Activated CD8-positive, alpha-beta memory T cell treated with anti-CD3 and anti-CD28 coated beads, Interleukin-2, amount 50 U/mL, for 48 hours (primary cell): ENCODE measurements around the gene SLC2A1.

Experiments used
- DNase-seq: peaks from one replicate; pipeline ENCODE4 v3.0.0-alpha.2; 2020

SLC2A1 gene

GRCh38 chr1:42888013-42888633 lies 70.5 kb downstream of the SLC2A1 start:
- DNase-seq, result no peak

DNA sequence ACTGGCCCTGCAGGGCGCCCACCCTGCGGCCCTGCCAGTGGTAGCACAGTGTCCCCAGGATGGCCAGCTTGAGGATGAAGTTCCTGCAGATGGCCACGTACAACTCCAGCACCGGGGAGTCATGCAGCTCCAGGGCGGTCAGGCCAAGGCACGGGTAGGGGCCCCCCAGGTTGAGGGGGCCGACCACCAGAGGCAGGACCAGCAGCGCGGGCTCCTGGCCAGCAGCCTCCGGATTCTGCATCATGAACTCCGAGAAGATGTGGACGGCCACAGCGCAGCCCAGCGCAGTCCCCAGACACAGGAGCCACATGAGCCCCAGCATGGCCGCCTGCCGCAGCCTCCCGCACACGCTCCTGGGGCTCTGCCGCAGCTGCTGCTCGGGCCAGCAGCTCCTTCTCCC lies 71.3 kb downstream of the SLC2A1 start:
- no peak for DNase-seq

DNA sequence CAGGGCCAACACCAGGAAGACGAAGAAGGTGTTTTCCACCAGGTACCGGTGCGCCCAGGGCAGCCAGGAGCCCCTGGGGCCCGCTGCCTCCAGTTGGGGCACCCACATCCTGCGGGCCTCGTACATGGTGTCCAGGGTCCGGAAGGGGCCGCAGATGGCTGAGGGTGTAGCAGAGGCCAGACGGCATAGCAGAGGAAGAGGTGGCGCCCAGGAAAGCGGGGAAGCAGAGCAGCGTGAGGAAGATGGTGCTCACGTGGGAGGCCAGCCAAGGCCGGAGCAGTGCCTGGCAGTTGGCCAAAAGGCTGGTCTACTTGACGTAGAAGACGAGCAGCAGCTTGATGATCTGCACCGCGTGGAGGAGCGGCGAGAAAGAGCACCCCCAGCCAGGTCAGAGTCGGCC lies 71.9 kb downstream of the SLC2A1 start:
- no peak for DNase-seq

DNA sequence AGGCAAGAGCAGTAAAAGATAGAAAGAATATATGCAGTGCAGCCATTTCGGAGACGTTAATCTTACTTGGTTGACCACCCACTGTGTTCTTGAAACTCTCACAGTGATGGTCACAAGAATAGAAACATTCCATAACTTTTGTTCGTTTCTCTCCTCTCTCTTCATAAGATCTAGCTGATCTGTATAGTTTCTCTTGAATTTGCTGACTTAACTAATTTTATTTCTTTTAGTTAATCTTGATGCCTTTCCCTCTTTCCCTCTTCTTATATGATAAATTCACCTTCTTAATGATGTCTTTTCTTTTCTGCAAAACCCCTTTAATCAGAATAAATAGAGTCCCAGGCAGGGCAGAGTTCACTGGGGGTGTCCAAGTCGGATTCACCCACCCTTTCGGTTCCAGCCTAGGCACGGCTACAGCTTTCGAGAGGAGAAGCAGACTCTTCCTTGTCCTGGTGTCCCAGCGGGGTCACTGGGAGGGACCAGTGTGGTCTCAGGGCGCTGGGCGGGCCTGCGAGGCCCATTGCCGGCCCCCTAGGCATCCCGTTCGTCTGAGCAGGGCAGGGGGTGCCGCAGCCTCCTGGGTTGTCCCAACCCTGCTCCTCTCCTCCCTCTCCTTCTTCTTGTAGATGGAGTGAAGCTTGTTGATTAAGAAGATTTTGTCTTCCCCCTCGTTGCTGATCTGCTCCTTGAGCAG lies 72.5 kb downstream of the SLC2A1 start:
- no peak for DNase-seq

- no peak for DNase-seq
Observed at GRCh38 chr1:42880384-42880783, 78.3 kb downstream of the SLC2A1 start.

DNA sequence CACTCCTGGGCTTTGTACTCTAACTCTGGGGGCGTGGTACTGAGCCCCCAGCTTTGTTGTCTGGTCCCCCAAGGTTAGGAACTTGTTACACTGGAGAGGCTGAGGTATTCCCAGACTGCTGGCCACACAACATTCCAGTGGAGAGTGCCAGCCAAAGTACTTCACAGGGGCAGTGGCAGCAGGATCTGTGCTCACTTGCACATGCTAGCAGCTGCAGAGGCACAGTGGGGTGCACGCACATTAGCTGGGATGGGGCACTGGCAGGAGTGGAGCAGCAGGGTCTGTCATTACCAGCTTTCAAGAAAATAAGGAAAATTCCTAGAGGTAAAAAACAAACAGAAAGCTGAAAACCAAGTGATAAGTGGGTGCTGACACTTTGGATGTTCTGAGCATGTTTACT lies 81.3 kb downstream of the SLC2A1 start:
- no peak for DNase-seq

DNA sequence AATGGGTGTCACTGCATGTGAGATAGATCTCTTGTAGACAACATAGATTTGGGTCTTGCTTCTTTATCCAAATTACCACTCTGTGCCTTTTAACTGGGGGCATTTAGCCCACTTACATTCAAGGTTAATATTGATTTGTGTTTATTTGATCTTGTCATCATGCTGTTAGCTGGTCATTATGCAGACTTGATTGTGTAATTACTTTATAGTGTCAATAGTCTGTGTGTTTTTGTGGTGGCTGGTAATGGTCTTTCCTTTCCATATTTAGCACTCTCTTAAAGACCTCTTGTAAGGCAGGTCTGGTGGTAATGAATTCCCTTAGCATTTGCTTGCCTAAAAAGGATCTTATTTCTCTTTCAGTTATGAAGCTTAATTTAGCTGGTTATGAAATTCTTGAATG lies 82.7 kb downstream of the SLC2A1 start:
- no peak for DNase-seq
